ENCODE measurements around the gene OSTN. TPM values are rescaled to one million over a fixed set of nuclear protein-coding genes. Genes with fewer than 3 reads are reported as not detected.
A peak's percentile ranks its signal among the peaks of the same experiment; 100 is the strongest.

The OSTN gene
- total and polyA plus RNA-seq, 2 experiments from 2014 or later: not detected

GRCh38 chr3:191239407-191240031 lies 40.5 kb downstream of the OSTN start:
- no peaks in the 10 kb centered on the region for H3K9me3 Mint-ChIP-seq
- Histone ChIP-seq H3K36me3 (ENCODE audit: insufficient read depth) (no peaks in the 10 kb centered on the region), H3K9me2 (ENCODE audit: insufficient read depth) (no peaks in the 10 kb centered on the region; the same call in 1 of the 2 replicates), H4K20me1 (replicated peaks; ENCODE audit: insufficient read depth) (no peaks in the 10 kb centered on the region), H3K79me2 (replicated peaks; ENCODE audit: insufficient read depth) (no peaks in the 10 kb centered on the region), H2AFZ (no peak overlapping the region), H3K27ac (ENCODE audit: low read depth) (0 out of 2 replicates have a peak overlapping the region, but pooled peaks have one; percentile 66), H3K4me1 (ENCODE audit: insufficient read depth) (peaks cover 53% of the 10 kb centered on the region), H3K4me3 (no peak overlapping the region), H3K4me2 (peak overlapping the region; percentile 3; the same call in 1 of the 2 replicates), H3F3A (replicated peaks; ENCODE audit: low read depth) (no peaks in the 10 kb centered on the region; the same call in 1 of the 2 replicates), H3K27me3 (ENCODE audit: insufficient read depth) (no peaks in the 10 kb centered on the region)
- DNase-seq (ENCODE audit: low spot score): no peak
- no peak overlapping the region for H3K27ac Mint-ChIP-seq
- ATAC-seq: no peak; the same call in 1 of the 3 replicates
- no peaks in the 10 kb centered on the region for H3K36me3 Mint-ChIP-seq (ENCODE audit: low read depth)
- no peak for TF ChIP-seq CTCF (conservative IDR thresholded peaks at IDR 0.05; ENCODE audit: low read depth in 2 of 2)
- no peak for TF ChIP-seq ZNF331 (CRISPR knock-in tag; IDR thresholded peaks at IDR 0.05; ENCODE audit: low read depth)
- TF ChIP-seq ZNF462 (CRISPR knock-in tag; IDR thresholded peaks at IDR 0.05): no peak
- no peak for TF ChIP-seq EZH2 (IDR thresholded peaks at IDR 0.05; ENCODE audit: low read depth, unreplicated experiment)
- TF ChIP-seq POLR2AphosphoS5 (IDR thresholded peaks at IDR 0.05; ENCODE audit: low read depth): no peak
- no peak for TF ChIP-seq CREB1 (CRISPR knock-in tag; IDR thresholded peaks at IDR 0.05; ENCODE audit: low read depth)
- no peak for TF ChIP-seq JUNB (IDR thresholded peaks at IDR 0.05; ENCODE audit: unreplicated experiment)
- TF ChIP-seq EZH2phosphoT487 (IDR thresholded peaks at IDR 0.05; ENCODE audit: unreplicated experiment): no peak
- TF ChIP-seq REST (IDR thresholded peaks at IDR 0.05; ENCODE audit: unreplicated experiment): no peak
- no peak for TF ChIP-seq NANOG (IDR thresholded peaks at IDR 0.05; ENCODE audit: borderline replicate concordance)
- no peak for TF ChIP-seq ETS1 (IDR thresholded peaks at IDR 0.05)
- TF ChIP-seq ZNF114 (CRISPR knock-in tag; IDR thresholded peaks at IDR 0.05): no peak
- no peak for TF ChIP-seq STAT1 (IDR thresholded peaks at IDR 0.05; ENCODE audit: unreplicated experiment)
- no peak overlapping the region for H3K4me3 Mint-ChIP-seq
- H3K4me1 Mint-ChIP-seq: peaks cover 50% of the 10 kb centered on the region
- H3K27me3 Mint-ChIP-seq (ENCODE audit: insufficient read depth, low read depth, poor library complexity): peaks cover 3% of the 10 kb centered on the region

Measured in GM23338 (cell line).